Hindlimb muscle (tissue), 1 donor: ENCODE measurements around the gene RTKN. TPM values are rescaled to one million over a fixed set of nuclear protein-coding genes. Genes with fewer than 3 reads are reported as not detected.

Experiments used
- DNase-seq: peaks from one replicate; pipeline ENCODE4 v3.0.0-alpha.2; 2013
- polyA plus RNA-seq: library from polyadenylated mRNA; unstranded; fragments of 120-200 nt; gene quantifications from one replicate; pipeline ENCODE4 v1.2.1, GENCODE V29; 2013; ENCODE audit not compliant: insufficient read length

Gene RTKN
- polyA plus RNA-seq, 1 donor = 60.4 TPM

DNA sequence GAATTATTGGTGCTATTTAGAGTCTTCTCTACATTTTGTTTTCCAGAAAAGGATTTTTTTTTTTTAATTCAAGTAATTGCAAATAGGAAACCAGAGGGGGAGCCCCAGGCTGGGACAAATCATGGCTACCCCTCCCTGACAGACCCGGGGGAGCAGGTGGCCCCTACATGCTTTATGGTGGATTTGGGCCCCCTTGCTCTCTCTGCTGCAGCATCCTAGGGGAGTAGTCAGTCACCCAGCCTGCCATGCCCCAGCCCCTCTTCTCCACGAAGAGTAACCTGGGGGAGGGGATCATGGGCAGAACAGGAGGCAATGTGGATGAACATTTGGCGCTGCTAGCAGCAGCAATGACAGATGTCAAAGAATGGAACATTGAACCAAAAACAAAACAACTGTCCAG, 25.0 kb downstream of the RTKN start:
- no peak for DNase-seq

DNA sequence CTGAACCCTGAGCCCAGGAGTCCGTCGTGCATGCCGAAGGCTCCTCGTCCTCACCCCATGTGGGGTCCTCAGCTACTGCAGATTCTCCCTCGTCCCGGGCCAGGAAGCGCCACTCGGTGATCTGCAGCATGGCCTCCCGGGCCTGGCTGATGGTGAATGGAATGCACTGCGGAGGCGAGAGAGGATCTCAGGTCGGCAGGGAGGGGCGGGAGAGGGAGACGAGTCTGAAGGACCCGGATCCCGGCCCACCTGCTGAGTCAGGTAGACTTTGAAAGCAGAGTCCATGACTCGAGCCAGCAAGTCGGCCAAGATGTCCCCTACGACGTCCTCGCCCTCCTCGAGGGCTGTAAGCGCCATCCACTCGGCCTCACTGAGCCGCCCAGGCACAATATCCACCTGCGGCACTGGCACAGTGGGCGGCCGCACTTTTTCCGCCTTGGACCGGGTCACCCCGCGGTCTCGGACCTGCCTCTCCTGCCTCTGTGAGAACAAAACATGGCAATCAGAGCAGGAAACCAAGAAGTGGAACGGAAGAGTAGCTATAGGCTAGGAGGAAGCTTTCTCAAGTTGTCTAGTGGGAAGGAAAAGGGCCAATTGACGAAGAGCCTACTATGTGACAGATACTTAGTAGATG, 25.9 kb downstream of the RTKN start:
- no peak for DNase-seq

DNA sequence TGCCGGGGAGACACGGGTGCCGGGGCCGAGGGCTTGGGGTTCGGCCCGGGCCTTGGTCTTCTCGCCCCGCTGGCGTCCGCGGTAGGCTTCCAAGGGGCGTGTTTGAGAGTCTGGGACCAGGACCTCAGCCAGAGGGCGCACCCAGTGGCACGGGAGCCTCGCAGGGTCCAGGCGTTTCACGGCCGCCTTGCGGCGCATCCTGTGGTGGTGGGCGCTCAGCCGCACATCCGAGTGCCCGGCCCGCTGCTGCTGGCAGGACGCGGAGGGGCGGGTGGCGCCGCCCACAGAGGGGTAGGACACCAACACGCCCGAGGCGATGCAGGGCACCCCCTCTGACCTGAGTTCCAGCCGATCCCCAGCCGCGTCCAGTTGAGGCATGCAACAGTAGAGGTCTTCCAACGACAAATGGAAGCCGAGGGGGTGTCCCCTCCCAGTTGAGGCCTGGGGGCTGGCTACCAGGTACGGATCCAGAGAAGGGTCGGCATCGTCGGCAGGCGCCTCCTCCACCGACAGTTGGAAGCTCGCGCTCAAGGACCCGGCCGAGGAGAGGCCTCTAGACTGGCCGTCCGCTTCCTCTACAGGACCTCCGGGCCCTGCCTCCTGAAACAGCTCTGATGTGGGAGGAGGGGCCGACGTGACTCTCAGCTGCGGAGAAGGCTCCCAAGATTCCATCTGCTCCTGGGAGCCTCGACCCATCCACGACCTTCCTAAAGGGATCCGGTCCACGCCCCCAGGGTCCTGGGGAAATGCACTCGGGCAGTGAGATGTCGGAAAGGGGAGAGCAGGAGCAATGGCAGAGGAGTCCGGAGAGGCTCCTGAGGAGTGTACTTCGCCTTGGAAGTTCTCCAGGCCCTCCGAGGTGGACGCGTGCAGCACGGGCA, 26.6 kb downstream of the RTKN start:
- peak; percentile 63 for DNase-seq

DNA sequence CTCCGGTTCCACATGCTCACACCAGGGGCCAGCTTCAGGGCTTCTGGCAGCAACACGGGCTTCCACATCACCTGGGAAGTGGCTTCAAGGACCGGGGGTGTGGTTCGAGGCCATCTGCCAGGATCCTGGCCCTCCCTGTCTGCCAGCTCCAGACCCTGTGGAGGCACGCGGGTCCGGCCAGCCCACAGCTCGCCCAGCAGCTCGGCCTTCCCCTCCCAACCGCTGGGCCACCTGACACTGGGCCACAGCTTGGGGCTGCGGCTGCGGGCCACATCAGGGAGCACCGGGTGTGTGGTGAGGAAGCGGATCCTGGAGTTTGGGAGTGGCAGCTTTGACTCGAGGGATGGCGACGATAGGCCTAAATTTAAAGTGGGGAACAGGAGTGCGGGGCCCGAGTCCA, 27.3 kb downstream of the RTKN start:
- DNase-seq = no peak

DNA sequence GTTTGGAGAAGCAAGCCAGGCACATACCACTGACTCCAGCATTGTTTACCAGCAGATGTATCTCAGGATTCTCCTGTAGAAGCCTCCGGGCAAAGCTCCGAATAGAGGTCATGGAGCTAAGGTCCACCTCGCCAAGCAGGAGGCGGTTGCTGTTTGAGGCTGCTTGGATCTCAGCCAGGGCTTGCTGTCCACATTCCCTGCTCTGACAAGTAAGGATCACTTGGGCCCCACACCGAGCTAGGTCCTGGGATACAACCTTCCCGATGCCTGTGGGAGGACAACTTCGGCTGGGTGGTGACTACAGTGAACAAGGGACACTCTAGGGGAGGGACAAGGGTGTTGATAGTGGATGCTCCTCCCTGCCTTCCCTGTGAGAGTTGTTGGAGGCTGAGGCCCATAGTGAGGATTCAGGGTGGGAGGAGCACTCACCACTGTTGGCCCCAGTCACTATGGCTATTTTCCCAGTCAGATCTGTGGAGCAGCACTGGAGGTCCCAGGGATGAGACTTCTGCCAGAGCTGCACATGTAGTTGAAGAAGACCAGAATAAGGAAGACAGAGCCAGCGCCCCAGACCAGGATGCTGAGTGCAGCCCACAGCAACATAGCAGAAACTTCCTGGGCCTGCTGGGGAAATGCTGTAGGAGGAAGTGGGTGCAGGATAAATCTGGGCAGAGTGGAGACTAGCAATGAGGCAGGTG, 28.6 kb downstream of the RTKN start:
- peak; percentile 58 for DNase-seq

DNA sequence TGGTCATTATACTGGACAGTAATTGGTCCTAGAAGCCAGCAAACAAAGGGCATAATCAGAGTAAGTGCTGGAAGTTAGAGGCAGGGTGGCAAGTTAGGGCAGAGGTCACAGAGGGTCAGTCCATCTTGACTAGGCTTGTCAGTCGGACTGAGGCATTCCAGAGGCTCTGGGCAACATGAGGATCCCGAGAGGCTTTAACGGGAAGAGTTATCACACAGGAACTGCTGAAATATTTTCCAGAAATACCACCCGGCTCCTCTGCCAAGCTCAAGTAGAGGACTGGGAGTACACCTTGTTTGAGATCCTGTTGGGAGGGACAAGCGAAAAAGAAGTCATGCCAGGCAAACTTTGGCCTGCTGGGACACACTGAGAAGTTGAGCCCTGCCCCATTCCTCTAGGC, 34.1 kb downstream of the RTKN start:
- DNase-seq = no peak

DNA sequence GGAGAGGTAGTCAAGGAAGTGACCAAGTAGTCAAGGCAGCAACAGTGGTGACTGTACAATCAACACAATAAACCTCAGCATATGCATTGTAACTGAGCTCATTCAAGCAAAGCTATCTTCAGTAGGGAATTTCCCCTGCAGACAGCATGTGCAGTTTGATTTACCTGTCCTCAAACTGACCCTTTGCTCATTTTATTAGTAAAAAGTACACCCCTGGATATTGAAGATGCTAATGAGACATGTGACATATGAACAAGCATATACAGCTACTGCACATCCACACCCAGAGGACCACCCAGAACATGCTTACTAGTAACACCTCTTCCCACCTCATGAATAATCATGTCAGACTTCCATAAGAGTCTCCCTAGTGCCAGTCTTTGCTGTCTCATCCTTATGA, 35.7 kb downstream of the RTKN start:
- DNase-seq = no peak

DNA sequence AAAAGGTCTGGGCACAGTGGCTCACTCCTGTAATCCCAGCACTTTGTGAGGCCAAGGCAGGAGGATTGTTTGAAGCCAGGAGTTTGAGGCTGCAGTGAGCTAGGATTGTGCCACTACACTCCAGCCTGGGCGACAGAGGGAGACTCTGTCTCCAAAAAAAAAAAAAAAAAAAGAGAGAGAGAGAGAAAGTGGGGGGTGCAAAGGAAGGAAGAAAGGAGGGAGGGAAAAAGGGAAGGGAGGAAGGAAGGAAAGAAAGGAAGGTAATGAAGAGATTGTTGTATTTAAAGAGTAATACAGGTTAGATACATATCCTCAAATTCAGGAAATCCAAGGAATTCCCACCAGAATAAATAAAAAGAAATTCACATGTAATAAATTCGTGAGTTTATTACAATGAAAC, 39.8 kb downstream of the RTKN start:
- DNase-seq = no peak

DNA sequence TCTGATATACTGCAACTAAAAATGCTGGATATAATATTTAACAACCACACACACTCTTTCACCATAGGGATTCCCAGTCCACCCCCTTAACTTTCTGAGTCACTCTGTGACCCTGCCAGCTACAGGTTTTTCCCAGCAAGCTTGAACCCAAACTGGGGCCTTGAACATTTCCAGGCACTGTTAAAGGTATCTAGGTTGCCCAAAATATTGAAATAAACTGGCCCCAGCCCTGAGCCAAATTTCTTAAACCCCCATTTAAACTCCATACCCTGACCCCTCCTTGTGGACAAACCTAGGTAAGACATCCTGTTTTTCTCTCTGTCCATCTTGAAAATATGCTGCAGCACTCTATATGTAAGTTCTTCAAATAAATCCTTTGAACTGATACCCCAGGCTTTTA, 42.0 kb downstream of the RTKN start:
- DNase-seq = no peak

DNA sequence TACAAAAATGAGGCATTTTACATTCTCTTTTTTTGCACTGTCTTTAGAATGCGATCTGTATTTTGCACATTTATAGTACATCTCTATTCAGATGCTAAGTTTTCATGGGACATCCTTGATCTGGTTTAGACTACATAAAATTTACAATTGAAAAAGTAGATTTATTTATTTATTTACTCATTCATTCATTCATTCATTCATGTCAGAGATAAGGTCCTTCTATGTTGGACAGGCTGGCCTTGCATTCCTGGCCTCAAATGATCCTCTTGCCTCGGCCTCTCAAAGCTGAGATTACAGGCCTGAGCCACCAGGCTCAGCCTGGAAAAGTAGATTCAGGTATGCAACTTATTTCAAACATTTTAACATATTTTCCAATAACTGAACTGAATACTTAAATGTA, 45.6 kb downstream of the RTKN start:
- no peak for DNase-seq

DNA sequence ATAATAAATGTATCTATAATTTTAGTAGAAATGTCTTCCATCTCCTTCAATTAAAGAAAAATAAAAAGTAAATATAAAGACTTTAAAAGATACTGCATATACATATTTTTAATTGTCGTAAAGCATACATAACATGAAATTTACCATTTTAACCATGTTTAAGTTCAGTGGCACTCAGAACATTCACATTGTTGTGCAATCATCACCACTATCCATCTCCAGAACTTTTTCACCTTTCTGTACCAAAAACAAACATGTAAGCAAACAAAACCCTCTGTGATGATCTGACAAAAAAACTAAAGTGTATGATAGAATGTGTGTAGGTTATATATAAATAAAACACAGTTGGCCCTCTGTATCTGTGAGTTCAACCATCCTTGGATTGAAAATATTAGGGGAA, 48.2 kb downstream of the RTKN start:
- no peak for DNase-seq

DNA sequence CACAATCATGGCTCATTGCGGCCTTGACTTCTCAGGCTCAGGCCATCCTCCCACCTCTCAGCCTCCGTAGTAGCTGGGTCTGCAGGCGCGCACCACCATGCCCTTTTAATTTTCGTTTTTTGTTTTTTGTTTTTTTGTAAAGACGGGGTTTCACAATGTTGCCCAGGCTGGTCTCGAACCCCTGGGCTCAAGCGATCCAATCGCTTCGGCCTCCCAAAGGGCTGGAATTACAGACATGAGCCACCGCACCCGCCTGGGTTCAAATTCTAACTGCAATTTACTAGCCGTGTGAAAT, 49.3 kb downstream of the RTKN start:
- no peak for DNase-seq

DNA sequence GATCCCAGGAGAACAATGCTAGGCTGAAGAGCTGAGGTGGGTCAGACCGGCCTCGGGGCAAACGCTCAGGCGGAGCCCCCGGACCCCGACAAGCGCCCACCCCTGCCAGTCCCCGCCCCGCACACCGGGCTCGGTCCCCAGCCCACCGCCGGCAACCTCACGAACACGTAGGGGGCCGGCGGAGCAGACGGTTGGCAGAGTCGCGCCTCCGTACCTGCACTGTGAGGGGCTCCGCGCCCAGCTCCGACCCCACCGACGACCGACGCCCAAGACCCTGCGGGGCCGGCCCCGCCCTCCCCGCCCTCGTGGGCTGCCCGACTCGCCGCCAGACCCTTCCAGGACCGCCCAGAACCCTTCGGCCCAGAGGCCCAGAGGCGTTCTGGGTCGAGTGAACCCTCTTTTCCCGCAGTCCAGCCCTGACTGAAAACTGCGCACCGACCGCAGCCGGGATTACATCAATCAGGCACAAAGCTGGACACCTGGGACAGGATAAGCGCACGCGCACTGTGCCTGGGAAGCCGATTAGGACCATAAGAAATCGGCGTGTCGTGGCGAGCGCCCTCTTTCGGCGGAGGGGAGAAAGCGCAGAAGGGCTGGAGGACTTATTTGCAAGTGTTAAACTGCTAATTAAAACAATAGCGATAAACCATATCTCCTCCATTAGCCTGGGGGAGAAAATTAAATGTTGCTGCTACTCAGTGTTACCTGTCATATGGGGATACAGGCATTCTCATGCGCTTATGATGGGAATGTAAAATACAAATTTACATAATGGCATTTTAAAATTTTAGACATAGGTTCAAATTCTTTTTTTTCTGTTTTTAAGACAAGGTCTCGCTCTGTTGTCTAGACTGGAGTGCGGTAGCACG, 49.9 kb downstream of the RTKN start:
- DNase-seq = peak; percentile 94

DNA sequence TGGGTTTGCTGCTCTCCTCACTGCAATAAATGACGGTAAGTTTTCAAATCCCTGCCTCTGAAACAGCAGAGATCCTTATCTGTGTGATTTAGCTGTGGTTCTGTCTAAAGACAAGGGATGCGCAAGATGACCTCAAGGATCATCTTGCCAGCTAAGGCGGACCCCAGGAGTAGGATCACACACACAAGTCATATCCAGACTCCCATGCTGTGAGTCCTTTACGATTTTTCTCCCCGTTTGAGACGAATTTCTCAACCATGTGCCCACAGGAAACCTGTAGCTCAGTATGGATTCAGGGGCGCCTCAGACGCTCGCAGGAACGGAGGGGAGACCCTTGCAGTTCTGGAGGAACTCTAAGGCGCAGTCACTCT, 50.5 kb downstream of the RTKN start:
- DNase-seq = no peak

DNA sequence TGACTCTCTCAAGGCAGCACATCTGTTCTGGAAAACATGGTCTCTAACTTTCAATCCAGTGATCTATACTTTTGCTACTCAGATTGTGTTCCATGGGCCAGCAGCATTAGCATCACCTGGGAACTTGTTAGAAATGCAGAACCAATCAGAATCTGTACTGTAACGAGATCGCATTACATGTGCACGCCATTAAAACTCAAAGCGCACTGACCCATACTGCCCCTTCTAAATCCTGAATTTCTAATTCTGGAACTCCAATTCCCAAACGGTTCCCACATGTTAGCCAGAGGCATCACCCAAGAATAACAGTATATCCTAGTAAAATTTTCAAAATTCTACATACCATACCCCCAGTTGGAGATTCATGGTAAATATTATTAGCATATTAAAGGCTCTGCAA, 51.1 kb downstream of the RTKN start:
- no peak for DNase-seq

DNA sequence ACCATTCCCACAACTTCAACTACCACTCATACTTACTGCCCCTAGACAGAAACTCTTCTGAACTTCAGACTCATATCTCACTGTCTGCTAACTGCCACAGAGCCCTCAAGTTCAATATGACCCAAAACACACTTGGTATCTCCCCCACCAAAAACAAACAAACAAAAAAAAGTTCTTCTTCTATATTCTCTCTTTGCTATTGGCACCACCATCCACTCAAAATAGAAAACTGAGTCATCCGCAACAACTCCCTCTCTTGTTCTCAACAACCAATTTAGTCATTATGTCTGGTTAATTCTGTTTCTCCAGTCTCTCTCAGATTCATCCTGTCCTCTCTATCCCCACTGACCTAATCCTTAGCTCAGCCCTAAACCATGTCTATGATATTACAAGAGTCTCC, 54.4 kb downstream of the RTKN start:
- DNase-seq = no peak

DNA sequence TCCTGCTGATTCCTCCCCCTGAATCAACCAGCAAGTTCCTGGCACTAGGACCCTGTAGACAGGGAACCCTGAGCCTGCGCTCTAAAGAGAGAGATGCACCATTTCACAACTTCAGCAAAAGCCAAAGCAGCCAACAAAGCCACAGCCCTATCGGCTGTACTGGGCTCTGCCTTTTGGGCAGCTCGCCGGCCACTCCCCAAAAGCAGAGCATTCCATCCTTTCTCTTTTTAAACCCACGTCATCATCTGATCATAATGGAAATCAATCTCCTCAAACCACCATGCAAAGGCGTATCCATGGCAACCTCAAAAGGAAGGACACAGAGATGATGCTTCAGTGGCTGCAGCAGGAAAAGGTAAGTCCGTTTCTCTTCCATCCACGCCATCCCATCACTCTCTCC, 56.3 kb downstream of the RTKN start:
- DNase-seq = no peak

DNA sequence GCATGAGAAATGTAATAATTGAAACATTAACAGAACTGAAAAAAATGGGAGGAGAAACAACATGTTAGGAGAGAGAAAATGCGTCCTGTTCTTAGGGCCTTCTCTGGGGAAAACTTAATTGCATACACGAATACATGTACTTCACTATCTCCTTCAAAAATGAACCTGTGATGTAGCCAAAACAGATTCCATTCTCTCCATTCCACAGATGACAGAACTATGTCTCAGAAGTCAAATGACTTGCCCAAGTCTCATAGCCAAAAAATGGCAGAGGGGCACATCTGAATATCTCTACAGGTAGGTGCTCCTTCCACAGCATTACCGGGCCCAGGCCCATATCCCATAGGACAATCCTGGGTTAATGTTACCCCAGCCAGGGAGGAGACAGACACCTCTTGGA, 57.7 kb downstream of the RTKN start:
- no peak for DNase-seq

DNA sequence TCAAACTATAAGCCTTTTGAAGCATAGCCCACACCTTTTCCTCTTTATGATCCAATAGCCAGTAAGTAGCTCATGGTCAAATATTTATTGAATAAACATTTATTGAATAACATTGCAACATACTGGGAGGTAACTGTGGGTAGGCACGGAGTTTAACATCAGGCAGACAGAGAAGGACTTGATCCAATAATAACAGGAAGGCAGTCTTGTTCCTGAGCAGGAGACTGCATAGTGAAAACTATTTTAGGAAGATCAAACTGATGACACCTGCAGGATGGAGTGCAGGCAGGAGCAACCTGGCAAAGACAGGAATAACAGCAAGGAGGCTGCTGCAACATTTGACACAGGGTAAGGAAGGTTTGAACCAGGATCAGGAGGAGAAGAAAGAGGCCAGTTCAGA, 58.5 kb downstream of the RTKN start:
- DNase-seq = no peak

DNA sequence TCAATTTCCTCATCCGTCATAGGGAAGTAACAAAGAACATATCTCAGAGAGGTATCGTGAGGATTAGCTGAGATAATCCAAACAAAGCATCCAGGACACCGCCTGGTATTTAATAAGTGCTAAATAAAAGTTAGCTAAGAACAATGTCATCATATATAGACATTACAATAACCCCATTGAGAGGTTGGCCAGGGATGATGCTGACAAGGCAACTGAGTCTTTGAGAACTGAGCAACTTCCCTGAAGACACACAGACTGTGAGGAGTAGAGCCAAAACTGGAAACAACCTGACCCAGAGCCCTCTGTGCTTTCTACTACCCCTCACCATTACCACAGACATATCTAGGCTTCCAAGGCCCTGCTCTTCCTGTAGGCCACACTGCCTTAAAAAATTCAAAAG, 60.0 kb downstream of the RTKN start:
- DNase-seq = no peak

DNA sequence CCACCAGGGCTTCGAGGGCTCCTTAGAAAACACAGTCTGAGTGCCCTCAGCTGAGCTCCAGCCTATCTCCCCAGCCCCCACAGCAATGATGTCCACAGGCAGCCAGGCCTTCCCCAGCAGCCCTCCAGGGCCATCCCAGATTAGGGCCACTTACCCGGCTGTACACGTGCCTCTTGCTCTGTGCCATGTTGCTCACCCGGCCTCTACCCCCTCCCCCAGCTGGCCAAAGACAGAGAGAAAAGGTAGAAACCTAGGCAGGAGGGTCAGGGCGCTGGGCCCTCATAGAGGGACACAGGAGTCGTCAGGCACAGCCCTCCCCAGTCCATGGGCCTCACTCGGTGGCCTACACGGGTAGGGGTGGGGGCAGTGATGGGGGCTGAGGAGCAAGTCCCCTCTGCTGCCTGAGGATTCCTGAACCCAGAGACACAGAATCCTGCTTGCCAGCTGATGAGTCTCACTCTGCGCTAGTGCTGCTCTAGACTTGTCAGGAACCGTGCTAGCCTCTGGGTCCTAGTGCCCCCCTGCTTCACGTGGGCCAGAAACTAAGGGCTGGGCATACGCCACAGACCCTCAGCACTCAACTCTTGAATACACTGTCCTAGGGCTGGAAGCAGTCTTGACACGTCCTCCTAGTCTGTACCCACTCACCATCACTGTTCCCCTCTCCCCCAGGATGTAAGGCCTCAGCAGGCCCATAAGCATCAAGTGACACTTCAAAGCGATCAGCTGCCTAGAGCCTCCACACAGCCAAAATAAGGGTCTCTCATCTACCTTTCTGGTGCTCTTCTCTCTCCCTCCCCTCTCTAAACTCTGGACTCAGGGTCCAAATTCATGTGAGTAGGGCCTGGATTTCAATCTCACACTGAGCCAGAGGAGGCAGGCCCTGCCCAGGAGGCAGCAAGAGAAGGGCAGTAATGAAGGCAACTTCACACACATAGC, 61.6 kb downstream of the RTKN start, which contains the start of gene DCTN1:
Gene DCTN1, minus strand, starts transcription at position 461 of the 939 bp plus-strand sequence. Its CDS starts 274 bp downstream, at position 187.
- DNase-seq = peak; percentile 70

DNA sequence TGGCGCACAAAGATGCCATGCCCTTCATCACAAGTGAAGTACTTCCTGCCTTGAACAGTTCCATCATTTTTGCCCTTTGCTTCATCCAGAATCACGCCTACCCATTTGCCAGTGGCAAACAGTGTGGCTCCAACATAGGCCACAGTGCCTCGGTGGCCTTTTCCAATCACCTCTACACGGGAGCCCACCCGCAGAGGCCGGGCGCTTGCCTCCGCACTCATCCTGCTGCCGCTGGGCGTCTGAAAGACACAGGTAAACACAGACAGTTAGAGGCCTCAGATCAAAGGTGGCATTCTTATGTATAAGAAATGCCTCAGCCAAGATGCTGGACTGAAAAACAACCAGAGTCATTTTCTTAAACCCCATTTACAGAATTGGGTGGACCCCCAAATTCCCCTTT, 63.7 kb downstream of the RTKN start:
- no peak for DNase-seq
